GM21515 (cell line): ENCODE results near the gene SECISBP2L.
"Not testable (repeated sequence)": the region's sequence is repeated elsewhere in the genome, so short reads cannot be mapped to it uniquely, and the experiment has no call there.

ENCODE experiments used
- ATAC-seq: cut with Tn5 transposase; IDR thresholded peaks from one replicate; pipeline ENCODE4 v1.9.1; 2021; ENCODE audit not compliant: unreplicated experiment

SECISBP2L gene, protein sequence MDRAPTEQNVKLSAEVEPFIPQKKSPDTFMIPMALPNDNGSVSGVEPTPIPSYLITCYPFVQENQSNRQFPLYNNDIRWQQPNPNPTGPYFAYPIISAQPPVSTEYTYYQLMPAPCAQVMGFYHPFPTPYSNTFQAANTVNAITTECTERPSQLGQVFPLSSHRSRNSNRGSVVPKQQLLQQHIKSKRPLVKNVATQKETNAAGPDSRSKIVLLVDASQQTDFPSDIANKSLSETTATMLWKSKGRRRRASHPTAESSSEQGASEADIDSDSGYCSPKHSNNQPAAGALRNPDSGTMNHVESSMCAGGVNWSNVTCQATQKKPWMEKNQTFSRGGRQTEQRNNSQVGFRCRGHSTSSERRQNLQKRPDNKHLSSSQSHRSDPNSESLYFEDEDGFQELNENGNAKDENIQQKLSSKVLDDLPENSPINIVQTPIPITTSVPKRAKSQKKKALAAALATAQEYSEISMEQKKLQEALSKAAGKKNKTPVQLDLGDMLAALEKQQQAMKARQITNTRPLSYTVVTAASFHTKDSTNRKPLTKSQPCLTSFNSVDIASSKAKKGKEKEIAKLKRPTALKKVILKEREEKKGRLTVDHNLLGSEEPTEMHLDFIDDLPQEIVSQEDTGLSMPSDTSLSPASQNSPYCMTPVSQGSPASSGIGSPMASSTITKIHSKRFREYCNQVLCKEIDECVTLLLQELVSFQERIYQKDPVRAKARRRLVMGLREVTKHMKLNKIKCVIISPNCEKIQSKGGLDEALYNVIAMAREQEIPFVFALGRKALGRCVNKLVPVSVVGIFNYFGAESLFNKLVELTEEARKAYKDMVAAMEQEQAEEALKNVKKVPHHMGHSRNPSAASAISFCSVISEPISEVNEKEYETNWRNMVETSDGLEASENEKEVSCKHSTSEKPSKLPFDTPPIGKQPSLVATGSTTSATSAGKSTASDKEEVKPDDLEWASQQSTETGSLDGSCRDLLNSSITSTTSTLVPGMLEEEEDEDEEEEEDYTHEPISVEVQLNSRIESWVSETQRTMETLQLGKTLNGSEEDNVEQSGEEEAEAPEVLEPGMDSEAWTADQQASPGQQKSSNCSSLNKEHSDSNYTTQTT

DNA sequence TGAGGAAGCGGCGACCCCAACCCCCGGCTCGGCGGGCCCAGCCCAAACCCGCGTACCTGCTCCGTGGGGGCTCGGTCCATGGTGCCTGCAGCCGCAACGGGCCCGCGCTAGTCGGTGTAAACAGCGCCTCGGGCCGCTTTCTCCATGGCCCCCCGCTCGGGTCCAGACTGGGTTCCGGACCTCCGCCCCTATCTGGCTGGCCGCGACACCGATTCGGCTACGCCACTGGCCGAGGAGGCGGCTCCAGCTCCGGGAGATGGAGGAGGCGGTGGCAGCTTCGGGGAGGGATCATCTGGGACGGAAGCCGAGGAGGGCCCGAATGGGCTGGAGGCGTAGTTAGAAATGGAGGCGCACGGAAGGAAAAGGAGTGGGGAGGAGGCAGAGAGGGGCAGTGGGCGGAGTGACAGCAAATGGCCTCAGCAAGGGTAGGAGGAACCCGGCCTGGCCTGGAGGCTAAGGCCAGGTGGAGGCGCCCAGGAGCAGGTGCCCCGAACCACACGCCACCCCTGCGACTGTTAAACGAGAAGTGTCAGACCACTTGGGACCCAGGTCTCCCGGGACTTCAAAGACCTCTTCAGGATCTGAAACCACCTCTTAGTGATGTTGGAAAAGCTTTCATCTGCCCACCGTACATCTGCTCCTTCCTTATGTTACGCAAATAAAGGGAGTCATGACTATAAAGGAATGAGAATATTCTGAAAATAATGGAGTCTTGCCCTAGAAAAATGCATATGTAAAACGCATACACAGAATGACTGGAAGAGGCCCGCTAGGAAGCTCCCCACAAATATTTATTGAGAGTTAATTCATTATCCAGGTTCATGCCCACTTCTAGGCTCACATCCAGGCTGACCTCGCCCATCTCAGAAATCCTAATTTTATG, at the start of gene SECISBP2L:
Gene SECISBP2L, minus strand, starts transcription at position 227 of the 883 bp plus-strand sequence. Its CDS starts 147 bp downstream, at position 80.
- ATAC-seq: peak; percentile 91

DNA sequence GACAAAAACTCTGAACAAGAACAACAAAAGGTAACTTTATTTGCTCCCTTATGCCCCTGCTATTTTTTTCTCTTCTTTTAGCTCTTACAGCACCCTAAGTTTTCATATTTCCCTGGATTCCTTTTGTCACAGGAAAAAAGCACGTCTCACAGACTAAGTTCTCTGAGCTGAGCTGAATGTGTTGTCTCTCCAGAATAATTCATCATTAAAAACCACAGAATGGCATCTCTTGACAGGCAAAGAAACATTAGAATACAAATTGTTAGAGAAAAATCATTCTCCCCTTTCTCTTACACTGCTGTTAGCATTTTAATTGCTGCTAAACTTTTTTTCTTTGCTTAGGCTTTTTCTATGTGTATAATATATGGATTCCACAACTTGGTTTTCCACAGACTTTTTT, 48.7 kb upstream of the SECISBP2L start:
- ATAC-seq: no peak

DNA sequence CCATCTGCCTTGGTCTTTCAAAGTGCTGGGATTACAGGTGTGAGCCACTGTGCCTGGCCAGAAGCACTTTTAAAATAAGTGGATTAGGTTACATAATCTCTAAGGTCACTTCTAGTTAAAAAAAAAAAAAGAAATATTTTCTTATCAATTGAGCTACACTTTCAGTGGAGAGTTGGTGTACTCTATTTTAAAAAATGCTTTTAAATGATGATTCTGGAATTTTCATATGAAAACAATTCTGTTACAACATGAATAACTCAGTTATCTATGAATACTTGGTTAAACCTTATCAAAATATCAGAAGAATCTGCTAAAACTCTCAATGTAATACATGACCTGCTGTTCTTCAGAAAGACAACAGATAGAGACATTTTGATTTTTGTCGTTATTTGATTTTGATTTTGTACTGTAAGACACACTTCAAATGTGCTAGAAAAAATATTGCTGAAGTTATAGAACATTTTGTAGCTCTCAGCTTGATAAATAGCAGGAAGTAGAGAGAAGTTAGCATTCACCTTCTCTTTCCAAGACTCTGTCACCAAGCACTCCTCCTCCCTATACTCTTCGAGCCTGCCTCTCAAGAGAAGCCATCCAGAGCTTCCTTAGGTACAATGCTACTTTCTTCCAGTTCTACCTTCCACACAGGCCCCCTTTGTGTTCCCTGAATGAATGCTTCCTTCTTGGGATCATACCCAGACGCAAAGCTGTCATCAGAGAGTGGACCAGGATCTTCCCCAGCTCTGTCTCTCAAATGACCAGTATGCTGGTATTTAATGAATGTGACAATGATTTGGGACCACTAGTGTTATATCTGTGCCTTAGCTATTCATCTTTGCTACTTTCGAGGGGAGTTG, 47.2 kb upstream of the SECISBP2L start:
- no peak for ATAC-seq

DNA sequence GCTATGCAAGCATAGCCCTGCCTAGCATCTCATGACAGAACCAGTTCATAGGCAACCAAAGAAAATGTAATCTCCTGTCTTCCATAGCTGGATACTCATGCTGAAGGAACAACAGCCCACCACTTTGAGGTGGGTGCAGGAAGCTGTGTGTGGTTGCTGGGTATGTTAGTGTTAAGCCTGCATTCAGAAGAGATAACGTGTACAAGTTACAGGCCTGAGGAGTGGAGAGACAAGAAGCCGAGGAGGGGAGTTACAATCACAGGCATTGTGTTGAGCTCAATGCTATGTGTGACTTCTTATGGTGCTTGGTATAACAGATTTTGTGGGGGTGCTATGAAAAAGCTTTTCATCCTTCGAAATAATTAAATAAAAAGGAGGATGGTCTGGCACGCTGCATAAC, 42.8 kb upstream of the SECISBP2L start:
- no peak for ATAC-seq

DNA sequence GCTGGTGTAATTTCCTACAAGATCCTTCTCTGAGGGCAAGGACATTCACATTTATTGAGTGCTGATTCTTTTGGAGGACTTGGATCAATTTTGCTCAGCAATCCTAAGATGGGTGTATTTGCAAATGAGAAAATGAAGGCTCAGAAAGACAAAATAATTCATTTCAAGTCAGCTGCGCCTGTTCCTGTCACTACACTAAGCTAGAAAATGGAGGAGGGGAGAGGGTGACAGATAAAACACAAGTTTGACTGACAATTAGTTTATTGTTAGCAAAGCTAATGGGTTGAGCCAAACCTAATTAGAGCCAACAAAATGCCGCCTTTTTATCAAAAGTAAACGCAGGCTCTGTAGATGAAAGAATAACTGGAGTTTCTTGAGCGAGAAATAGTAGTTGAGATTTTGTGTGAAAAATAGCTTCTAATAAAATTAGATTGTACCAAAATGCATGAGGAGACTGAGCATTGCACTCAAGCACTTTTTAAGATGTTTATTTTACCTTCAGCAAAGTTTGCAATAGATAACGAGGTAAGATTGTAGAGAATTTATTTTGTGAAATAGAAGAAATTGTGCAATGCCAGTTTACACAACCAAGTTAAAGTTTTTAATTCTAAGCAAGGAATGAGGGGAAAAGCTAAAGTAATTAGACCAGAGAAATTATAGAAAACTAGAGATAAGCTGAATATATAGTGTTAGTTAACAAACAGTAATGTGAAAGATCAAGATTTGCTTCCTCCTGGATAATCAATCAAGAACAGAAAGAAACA, 39.6 kb upstream of the SECISBP2L start:
- no peak for ATAC-seq

DNA sequence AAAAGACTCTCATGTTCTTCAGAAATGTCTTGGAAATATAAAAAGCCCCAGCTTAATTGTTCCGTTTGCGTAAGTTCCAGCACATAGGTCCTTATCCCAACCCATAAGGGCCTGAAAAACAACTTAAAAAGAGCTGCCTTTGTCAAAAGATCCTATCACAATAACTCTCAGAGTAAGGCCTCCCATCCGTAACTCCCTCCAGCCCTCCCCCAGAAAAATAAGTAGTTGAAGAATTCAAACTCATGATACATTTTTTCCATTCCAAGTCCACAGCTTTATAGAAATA, 38.0 kb upstream of the SECISBP2L start:
- no peak for ATAC-seq

DNA sequence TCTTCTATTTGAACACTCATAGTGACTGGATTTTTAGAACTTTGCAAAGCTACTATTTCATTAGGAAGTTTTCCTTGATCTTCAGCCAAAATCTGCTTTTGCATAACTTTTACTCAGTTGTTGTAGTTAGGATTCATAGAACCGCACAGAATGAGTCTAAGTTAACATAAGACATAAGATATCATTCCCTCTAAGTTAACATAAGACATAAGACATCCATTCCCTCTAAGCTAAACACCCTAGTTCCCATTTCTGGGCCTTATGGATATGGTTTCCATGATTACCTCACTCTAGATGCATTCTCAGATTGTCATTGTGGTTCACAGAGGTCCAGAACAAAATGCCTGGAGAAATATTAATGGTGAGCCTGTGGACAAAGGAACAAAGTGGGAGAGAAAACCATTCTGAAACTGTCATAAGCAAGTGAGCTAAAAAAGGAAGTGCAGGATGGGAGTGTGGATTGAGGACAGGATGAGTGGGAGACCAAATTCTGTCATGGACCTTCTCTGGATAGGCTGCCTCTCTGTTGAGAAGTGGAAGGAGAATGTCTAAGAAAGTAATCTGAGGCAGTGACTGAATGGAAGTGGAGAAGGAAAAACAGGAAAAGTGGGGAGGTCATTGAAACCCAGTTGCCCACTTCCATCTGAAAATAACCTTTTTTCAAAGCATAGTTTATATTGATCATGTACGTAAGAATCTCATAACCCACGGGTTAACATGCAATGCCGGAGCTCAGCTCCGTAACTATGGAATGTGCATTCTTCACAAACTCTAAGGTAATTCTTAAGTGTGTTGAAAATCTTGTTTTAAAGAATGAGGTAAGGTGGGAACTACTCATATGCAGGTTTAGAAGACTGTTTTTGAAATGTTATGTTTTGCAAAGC, 37.4 kb upstream of the SECISBP2L start:
- no peak for ATAC-seq

DNA sequence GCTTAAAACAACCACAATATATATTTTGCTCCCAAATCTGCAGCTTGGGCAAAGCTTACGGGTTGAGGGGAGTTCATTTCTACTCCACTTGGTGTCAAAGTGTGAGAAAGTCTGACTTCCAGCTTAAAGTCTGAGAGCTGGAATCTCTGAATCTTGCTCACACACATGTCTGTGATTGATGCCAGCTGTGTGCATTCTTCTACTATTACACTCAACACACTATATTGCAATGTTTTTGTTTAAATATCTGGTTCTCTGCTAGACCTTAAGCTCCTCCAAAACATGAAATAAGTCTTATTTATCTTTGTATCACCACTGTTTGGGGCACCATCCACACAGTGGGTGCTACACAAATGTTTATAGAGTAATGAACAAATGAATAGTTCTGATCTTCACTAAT, 36.7 kb upstream of the SECISBP2L start:
- no peak for ATAC-seq

DNA sequence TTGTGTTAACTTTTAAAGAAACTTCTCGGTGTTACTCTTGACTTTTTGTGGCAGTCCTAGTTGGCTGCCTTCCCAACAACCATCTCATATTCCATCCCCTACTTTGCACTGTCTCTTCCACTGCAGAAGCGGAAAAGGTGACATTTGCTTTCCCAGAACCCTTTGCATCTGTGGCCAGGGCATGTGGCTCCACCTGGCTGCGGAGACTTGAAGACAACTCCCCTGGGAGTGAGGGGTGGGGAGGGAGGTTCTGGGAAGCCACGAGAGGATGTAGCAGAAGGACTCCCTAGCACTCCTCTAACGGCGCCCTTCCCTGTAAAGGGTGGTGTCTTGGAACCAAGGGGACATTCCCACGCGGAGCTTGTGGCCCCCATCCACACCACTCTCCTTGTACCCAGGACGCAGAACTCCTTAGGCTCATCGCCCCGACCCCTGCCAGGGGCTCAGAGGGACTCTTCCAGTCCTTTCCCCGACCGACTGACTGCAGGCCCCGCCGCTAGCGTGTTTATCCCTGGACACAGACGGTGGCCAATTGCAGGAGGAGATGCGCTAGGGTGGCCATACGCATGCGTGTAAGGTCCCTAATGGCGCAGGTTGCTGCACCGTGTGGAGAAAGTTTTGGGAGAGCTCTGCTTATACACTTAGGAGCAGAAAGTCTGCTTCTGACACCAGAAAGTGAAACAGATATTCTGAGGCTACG, 33.2 kb upstream of the SECISBP2L start:
- ATAC-seq: no peak

DNA sequence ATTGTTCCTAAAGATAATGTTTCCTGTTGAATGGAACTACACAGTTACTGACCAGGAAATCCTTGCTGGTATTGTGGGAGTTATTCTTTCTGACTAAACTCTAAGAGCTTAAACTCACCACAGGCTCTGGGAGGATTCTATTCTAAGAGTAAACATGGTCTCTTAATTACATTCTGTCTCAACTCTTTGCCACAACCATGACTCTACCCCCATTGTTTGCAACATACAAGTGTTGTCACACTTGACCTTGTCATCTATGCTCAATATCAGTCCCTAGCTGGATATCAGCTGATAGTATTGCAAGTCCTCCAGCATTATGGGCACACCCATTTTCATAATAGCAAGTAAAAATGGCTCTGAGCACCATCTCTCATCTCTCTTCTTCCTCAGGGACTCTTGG, 29.6 kb upstream of the SECISBP2L start:
- ATAC-seq: no peak

DNA sequence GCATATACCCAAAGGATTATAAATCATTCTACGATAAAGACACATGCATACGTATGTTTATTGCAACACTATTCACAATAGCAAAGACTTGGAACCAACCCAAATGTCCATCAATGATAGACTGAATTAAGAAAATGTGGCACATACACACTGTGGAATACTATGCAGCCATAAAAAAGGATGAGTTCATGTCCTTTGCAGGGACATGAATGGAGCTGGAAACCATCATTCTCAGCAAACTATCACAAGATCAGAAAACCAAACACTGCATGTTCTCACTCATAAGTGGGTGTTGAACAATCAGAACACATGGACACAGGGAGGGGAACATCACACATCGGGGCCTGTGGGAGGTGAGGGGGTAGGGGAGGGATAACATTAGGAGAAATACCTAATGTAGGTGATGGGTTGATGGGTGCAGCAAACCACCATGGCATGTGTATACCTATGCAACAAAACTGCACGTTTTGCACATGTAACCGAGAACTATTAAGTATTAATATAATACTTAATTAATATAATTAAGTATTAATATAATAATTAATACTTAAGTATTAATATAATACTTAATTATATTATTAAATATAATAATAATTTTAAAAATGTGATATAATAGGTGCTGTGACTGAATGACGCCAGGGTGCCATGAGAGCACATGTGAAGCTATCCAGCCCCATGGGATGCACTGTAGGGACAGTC, 28.5 kb upstream of the SECISBP2L start:
- not testable (repeated sequence) for ATAC-seq

DNA sequence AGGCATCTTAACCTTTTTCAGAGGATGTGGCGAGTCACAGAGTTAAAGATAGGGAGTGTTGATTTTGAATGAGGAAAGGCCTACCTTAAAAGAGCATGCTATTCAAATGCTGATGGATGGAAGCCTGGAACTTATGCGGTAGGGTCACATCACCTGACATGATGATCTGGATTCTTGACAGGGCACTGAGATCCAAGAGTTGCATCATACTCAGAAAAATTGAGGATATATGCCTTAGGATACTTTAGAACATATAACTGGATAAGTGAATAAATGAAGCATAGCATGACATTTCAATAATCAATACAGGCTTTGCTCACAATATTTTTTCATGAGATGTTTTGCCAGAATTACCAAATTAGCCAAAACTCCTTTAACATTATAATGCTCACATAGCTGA, 20.1 kb upstream of the SECISBP2L start:
- ATAC-seq: no peak

DNA sequence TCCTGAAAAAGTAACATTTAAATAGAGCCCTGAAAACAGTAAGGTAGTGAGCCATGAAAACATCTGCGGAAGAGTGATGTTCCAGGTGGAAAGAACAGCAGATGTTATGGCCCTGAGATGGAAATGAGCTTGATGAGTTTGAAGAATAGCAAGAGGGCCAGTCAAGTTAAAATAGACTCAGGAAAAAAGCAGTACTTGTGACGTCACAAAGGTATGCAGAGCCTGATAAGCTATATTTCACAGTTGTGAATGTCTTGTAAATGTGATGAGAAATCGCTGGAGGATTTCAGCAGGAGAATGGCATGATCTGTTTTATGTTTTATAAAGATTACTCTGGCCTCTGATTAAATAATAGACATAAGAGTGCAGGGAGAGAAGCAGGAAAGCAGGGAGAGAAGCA, 18.6 kb upstream of the SECISBP2L start:
- ATAC-seq: no peak

DNA sequence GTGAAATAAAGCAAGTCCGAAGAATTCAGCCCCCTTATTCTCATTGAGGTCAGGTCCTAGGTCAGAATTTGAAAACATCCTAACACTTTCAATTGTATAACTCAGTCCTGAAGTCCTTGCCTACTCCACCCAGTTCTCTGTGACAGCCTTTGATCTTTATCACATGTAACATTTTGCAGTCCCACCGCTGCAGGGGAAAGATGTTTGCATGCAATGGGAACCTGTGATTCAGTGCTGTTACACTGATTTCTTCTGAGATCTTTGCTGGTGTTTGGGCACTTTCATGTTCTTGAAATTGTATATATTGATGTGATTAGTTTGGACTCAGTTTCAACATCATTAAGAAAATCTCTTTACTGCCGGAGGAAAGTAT, 18.0 kb upstream of the SECISBP2L start:
- no peak for ATAC-seq

DNA sequence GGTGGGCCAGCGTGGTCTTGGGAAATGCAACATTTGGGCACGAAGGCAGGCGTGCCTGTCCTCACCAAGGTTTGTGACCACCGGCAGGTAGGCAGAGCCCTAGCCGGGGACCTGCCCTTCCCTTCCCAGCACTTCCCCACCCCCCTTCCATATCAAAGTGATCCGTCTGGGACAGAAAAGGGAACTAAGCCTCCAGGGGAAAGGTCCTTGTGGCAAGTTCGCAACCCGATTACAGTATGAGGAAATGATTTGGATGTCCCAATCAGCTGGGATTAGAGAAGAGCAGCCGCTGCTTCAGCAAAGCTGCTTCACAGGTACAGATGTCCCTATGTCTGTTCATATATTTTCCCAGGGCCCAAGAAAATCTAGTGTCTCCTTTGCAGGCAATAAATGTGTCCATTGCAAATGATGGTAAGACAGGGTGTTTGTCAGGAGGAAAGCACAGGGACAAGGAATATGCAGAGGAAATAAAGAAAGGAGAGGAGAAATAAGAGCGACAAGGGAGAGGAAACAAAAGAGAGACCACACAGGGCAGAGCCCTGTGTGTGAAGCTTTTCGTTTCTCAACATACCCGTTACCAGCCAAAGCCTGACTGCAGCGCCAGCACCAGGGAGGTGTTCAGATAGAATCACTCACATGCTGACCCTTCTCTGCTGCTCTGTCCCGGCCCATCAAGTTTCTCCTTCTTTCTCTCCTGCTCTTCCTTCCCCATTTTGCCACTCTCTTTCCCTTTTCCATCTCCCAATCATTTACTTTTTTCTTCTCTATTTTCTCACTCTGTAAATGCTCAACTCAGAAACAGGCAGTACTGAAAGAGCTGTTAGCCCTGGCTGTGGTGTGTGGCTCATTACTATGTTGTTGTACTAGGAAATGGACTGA, 17.4 kb upstream of the SECISBP2L start:
- no peak for ATAC-seq

DNA sequence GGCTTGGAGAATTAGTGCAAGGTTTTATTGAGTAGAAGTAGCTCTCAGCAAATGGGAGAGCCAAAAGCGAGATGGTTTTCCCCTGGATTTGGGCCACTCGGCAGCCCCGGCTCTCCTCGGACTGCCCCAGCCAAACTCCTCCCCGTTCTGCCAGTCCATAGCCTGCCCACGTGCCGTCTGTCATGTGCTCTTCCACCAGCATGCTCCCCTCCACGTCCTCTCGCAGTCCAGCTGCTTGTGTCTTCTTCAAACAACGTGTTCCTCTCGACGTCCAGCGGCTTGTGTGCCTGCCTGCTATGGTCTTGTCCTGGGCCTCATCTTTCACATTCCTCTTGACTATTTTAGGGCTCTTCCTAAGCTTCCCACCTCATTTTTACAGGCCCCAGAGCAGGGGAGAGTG, 16.7 kb upstream of the SECISBP2L start:
- no peak for ATAC-seq
